Peyer's patch (tissue), 4 donors: ENCODE measurements around the gene TEAD4.

ENCODE experiments used
- CTCF ChIP-seq, 6 experiments: fragments of 450-650 bp in 4 of 6; fragments of 200-600 bp in 2 of 6; sonication (generic) in 1 of 6; IDR thresholded peaks; one replicate each; pipeline ENCODE4 v1.5.1; 2017 to 2019; ENCODE audit warnings: antibody characterized with exemption in 6 of 6, mild to moderate bottlenecking in 3 of 6, moderate library complexity in 1 of 6
- POLR2A ChIP-seq, 2 donors: fragments of 450-650 bp; IDR thresholded peaks; one replicate each; pipeline ENCODE4 v1.5.1; 2017; ENCODE audit warnings: antibody characterized with exemption in 2 of 2, mild to moderate bottlenecking in 2 of 2, moderate library complexity in 2 of 2

- TF ChIP-seq POLR2A (IDR thresholded peaks at IDR 0.05): no peak
- TF ChIP-seq CTCF (IDR thresholded peaks at IDR 0.05): no peak
These were observed 3.3 kb upstream of the TEAD4 start for GRCh38 chr12:2955888-2956287.
